HEK293 (cell line): Measurements from ENCODE around the gene ACVR2B.
A peak's percentile ranks its signal among the peaks of the same experiment; 100 is the strongest.
"Not testable (repeated sequence)": the region's sequence is repeated elsewhere in the genome, so short reads cannot be mapped to it uniquely, and the experiment has no call there.

ENCODE experiments used
- CTCF ChIA-PET: fragments of 350-600 bp; formaldehyde crosslinking; extraction: SDS; loops from one replicate; lab custom pipeline; 2021; ENCODE audit warnings: antibody characterized with exemption; lab: Yijun Ruan, JAX
- POLR2A ChIA-PET: fragments of 300-600 bp; formaldehyde crosslinking; extraction: SDS; loops from one replicate; lab custom pipeline; 2020; ENCODE audit warnings: antibody characterized with exemption, inconsistent platforms; lab: Yijun Ruan, JAX
- H3K27ac ChIP-seq: fragments of 200-500 bp; sonication (Bioruptor generic); 2 replicates; pipeline ENCODE4 v1.5.1; 2014; ENCODE audit warnings: low read depth, low read length, control low read depth, inconsistent platforms; ENCODE audit errors: extremely low read depth
- H3K36me3 ChIP-seq, 2 experiments: fragments of 200-500 bp in 1 of 2; sonication (Bioruptor generic) in 1 of 2; 1 replicate in 1 of 2; 2 replicates in 1 of 2; pipeline ENCODE4 v1.5.1; 2014 to 2017; ENCODE audit warnings: inconsistent platforms in 2 of 2, low read length in 2 of 2; ENCODE audit not compliant: control insufficient read depth in 2 of 2, insufficient read depth in 1 of 2
- H3K4me1 ChIP-seq: fragments of 200-500 bp; sonication (Bioruptor generic); 2 replicates; pipeline ENCODE4 v1.5.1; 2014; ENCODE audit warnings: mild to moderate bottlenecking, low read length, inconsistent platforms; ENCODE audit not compliant: control insufficient read depth, insufficient read depth
- H3K4me3 ChIP-seq: 2 replicates; pipeline ENCODE4 v1.5.1; 2011; ENCODE audit warnings: low read depth, mild to moderate bottlenecking, control low read depth, low read length, moderate library complexity
- H3K9me3 ChIP-seq: fragments of 200-500 bp; sonication (Bioruptor generic); 2 replicates; pipeline ENCODE4 v1.5.1; 2014; ENCODE audit warnings: low read depth, low read length, inconsistent platforms; ENCODE audit not compliant: control insufficient read depth, insufficient read depth
- SETDB1 ChIP-seq: IDR thresholded peaks from one replicate; pipeline ENCODE4 v1.6.1; 2017; ENCODE audit warnings: mild to moderate bottlenecking, low read length, moderate library complexity, mixed read lengths; ENCODE audit not compliant: insufficient read length
- ZNF585B ChIP-seq: fragments of 450-650 bp; formaldehyde crosslinking; IDR thresholded peaks from 2 replicates; pipeline ENCODE4 v1.5.1; 2016; ENCODE audit warnings: missing biosample characterization, missing genetic modification characterization
- ZNF600 ChIP-seq: fragments of 450-650 bp; formaldehyde crosslinking; IDR thresholded peaks from 2 replicates; pipeline ENCODE4 v1.5.1; 2016; ENCODE audit warnings: missing biosample characterization, missing genetic modification characterization
- ZNF626 ChIP-seq: fragments of 450-650 bp; sonication (Bioruptor Pico); formaldehyde crosslinking; IDR thresholded peaks from 2 replicates; pipeline ENCODE4 v1.5.1; 2018; ENCODE audit warnings: missing biosample characterization, missing genetic modification characterization, inconsistent platforms
- ZNF707 ChIP-seq: fragments of 450-650 bp; formaldehyde crosslinking; IDR thresholded peaks from 2 replicates; pipeline ENCODE4 v1.5.1; 2016; ENCODE audit warnings: missing biosample characterization, missing genetic modification characterization
- TF ChIP-seq, protein P1 (sequence below): fragments of 450-650 bp; formaldehyde crosslinking; IDR thresholded peaks from 2 replicates; pipeline ENCODE4 v1.5.1; 2016; ENCODE audit warnings: missing biosample characterization, missing genetic modification characterization
- TF ChIP-seq, protein P2 (sequence below): fragments of 450-650 bp; formaldehyde crosslinking; IDR thresholded peaks from 2 replicates; pipeline ENCODE4 v1.5.1; 2016; ENCODE audit warnings: missing biosample characterization, missing genetic modification characterization

Gene ACVR2B

DNA sequence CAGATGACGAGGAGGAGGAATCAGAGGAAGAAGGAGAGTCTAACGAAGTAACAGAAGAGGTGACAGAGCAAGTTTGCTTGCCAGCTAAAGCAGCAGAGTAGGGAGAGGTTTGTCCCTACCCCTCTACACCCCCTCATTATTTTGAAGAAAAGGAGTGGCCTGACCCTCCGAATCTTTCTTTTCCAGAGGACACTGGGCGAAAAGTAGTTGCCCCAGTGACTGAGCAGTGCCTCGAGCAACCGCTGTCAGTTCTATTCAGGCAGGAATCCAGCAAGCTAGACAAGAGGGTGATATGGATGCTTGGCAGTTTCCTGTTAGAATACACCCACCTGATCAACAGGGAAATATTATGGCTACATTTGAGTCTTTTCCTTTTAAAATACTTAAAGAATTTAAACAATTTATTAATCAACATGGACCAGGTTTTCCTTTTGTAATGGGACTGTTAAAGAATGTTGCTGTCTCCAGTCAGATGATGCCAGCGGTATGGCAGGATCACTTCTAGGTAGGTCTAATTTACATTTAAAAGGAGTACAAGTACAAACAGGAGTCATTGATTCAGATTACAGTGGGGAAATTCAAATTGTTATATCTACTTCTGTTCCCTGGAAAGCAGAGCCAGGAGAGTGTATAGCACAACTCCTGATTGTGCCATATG, 31.9 kb upstream of the ACVR2B start:
- Histone ChIP-seq H3K9me3 (no peaks in the 10 kb centered on the region), H3K4me3 (no peak overlapping the region), H3K36me3 (no peaks in the 10 kb centered on the region), H3K27ac (no peak overlapping the region)
- POLR2A ChIA-PET, result no interaction called here
- CTCF ChIA-PET, result no interaction called here
- TF ChIP-seq, protein P1, sequence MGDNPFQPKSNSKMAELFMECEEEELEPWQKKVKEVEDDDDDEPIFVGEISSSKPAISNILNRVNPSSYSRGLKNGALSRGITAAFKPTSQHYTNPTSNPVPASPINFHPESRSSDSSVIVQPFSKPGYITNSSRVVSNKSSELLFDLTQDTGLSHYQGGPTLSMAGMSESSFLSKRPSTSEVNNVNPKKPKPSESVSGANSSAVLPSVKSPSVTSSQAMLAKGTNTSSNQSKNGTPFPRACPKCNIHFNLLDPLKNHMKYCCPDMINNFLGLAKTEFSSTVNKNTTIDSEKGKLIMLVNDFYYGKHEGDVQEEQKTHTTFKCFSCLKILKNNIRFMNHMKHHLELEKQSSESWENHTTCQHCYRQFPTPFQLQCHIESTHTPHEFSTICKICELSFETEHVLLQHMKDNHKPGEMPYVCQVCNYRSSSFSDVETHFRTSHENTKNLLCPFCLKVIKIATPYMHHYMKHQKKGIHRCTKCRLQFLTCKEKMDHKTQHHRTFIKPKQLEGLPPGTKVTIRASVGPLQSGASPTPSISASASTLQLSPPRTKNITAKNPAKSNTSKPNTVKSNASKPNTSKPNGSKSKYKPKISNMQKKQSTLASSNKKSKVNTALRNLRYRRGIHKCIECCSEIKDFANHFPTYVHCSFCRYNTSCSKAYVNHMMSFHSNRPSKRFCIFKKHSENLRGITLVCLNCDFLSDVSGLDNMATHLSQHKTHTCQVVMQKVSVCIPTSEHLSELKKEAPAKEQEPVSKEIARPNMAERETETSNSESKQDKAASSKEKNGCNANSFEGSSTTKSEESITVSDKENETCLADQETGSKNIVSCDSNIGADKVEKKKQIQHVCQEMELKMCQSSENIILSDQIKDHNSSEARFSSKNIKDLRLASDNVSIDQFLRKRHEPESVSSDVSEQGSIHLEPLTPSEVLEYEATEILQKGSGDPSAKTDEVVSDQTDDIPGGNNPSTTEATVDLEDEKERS (tag by site-specific recombination), result no peak
- TF ChIP-seq, protein P2, sequence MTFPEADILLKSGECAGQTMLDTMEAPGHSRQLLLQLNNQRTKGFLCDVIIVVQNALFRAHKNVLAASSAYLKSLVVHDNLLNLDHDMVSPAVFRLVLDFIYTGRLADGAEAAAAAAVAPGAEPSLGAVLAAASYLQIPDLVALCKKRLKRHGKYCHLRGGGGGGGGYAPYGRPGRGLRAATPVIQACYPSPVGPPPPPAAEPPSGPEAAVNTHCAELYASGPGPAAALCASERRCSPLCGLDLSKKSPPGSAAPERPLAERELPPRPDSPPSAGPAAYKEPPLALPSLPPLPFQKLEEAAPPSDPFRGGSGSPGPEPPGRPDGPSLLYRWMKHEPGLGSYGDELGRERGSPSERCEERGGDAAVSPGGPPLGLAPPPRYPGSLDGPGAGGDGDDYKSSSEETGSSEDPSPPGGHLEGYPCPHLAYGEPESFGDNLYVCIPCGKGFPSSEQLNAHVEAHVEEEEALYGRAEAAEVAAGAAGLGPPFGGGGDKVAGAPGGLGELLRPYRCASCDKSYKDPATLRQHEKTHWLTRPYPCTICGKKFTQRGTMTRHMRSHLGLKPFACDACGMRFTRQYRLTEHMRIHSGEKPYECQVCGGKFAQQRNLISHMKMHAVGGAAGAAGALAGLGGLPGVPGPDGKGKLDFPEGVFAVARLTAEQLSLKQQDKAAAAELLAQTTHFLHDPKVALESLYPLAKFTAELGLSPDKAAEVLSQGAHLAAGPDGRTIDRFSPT, result no peak
- no peak for TF ChIP-seq ZNF600
- TF ChIP-seq, all 188 proteins: peak for 0
- no peaks in the 10 kb centered on the region for H3K4me1 ChIP-seq

DNA sequence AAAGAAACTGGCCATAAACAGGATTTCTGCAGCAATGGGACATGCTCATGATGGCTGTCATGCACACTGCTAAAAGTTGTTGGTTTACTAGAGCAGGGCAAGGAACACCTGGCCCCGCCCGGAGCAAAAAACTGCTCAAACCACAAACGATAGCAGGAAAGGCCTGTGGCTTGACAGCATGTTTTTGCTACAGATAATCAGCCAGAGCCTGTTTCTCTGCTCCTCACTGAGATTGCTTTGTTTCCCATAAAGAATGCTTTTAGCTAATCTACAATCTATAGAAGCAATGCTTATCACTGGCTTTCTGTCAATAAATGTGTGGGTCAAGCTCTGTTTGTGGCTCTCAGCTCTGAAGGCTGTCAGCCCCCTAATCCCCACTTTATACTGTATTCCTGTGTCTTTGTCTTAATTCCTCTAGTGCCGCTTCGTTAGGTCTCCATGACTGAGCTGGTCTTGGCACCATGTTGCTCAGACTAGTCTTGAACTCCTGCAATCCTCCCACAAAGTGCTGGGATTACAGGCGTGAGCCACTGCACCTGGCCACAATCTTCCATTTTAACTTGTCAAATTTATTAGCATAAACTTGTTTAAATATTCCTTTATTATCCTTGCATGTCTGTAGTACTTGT, 26.8 kb upstream of the ACVR2B start:
- H3K4me1 ChIP-seq, H3K27ac ChIP-seq, POLR2A ChIA-PET, H3K36me3 ChIP-seq, H3K4me3 ChIP-seq, CTCF ChIA-PET, H3K9me3 ChIP-seq: not testable (repeated sequence)

DNA sequence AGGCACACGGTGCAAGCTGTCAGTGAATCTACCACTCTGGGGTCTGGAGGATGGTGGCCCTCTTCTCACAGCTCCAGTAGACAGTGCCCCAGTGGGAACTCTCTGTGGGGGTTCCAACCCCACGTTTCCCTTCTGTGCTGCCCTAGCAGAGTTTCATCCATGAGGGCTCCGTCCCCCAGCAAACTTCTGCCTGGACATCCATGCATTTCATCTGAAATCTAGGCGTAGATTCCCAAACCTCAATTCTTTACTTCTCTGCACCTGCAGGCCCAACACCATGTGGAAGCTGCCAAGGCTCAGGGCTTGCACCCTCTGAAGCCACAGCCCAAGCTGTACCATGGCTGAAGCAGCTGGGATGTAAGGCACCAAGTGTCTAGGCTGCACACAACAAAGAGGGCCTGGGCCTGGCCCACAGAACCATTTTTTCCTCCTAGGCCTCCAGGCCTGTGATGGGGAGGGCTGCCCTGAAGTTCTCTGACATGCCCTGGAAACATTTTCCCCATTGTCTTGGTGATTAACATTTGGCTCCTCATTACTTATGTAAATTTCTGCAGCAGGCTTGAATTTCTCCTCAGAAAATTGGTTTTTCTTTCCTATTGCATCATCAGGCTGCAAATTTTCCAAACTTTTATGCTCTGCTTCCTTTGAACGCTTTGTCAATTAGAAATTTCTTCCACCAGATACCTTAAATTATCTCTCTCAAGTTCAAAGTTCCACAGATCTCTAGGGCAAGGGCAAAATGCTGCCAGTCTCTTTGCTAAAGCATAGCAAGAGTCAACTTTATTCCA, 20.6 kb upstream of the ACVR2B start:
- POLR2A ChIA-PET, H3K27ac ChIP-seq, H3K9me3 ChIP-seq, H3K36me3 ChIP-seq, H3K4me1 ChIP-seq, H3K4me3 ChIP-seq, CTCF ChIA-PET: not testable (repeated sequence)
- TF ChIP-seq ZNF585B (tag by site-specific recombination) (peak; percentile 89), ZNF626 (tag by site-specific recombination) (0 out of 2 replicates have a peak, but pooled peaks have one; percentile 34), SETDB1 (peak; percentile 88)

DNA sequence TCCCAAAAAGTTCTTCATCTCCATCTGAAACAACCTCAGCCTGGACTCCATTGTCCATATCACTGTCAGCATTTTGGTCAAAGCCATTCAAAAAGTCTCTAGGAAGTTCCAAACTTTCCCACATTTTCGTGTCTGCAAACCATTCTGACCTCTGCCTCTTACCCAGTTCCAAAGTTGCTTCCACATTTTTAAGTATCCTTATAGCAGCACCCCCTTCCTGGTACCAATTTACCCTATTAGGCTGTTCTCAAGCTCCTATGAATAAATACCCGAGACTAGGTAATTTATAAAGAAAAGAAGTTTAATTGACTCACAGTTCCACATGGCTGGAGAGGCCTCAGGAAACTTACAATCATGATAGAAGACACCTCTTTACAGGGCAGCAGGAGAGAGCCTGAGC, 20.0 kb upstream of the ACVR2B start:
- H3K9me3 ChIP-seq, H3K4me1 ChIP-seq, CTCF ChIA-PET, POLR2A ChIA-PET: not testable (repeated sequence)
- 0 out of 2 replicates have a peak, but pooled peaks have one; percentile 29 for TF ChIP-seq ZNF707 (tag by site-specific recombination)
- TF ChIP-seq, all 188 proteins: peak for 1; not testable (repeated sequence) for 187
- H3K4me3 ChIP-seq, H3K36me3 ChIP-seq, H3K27ac ChIP-seq: not testable (repeated sequence)

DNA sequence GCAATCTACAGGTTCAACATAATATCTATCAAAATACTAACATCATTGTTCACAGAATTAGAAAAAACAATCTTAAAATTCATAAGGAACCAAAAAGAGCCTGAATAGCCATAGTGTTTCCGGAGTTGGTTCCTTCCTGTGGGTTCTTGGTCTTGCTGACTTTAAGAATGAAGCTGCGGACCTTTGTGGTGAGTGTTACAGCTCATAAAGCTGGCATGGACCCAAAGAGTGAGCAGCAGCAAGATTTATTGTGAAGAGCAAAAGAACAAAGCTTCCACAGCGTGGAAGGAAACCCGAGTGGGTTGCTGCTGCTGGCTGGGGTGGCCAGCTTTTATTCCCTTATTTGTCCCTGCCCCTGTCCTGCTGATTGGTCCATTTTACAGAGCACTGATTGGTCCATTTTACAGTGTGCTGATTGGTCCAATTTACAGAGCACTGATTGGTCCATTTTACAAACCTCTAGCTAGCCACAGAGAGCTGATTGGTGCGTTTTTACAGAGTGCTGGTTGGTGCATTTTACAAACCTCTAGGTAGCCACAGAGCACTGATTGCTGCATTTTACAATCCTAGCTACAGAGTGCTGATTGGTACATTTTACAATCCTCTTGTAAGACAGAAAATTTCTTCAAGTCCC, 15.1 kb upstream of the ACVR2B start:
- CTCF ChIA-PET, POLR2A ChIA-PET: not testable (repeated sequence)

DNA sequence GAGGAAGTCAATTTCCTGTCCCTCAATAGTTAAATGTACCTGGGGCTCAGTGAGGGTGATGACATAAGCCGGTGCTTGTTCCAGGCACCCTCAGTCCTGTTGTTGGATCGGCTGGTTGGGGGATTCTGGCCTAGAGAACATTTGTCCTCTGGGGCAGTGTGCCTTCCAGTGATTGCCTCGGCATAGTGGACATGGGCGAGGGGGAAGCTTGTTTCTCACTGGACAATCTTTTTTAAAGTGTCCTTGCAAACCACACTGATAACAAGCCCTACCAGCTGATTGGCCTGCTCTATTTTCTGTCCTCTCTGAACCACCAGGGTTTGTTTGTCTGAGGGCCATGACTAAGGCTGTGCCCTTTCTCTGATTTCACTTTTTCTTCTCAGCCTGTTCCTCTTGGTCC, 10.5 kb upstream of the ACVR2B start:
- POLR2A ChIA-PET, H3K27ac ChIP-seq, H3K4me3 ChIP-seq, CTCF ChIA-PET, H3K9me3 ChIP-seq, H3K36me3 ChIP-seq, H3K4me1 ChIP-seq: not testable (repeated sequence)

More for the DNA sequence above, 15.1 kb upstream of the ACVR2B start:
- not testable (repeated sequence) for H3K9me3 ChIP-seq, H3K36me3 ChIP-seq, H3K4me1 ChIP-seq, H3K27ac ChIP-seq, H3K4me3 ChIP-seq
